Measurements from ENCODE around the gene ZNF784. TPM values are rescaled to one million over a fixed set of nuclear protein-coding genes. Genes with fewer than 3 reads are reported as not detected.
A peak's percentile ranks its signal among the peaks of the same experiment; 100 is the strongest.

Gene ZNF784
- 1 to 10 TPM; 3.9 to 6.0 TPM for total RNA-seq
- polyA plus RNA-seq, result 1 to 10 TPM in 1 of 2 donors, under 1 TPM in 1; 0.79 to 3.6 TPM

- Histone ChIP-seq H3K27me3 (ENCODE audit: control insufficient read depth in 4 of 4, insufficient read depth in 4 of 4, low read length in 3 of 4) (no peaks in the 10 kb centered on the region), H3K4me3 (ENCODE audit: low read depth in 1 of 3, low read length in 3 of 3) (peak within 1 kb of the TSS; percentile 53 to 75 (median 64)), H3K4me1 (ENCODE audit: control insufficient read depth in 4 of 4, insufficient read depth in 4 of 4, low read length in 3 of 4) (peaks cover 0 to 12% (median 7%) of the 10 kb centered on the region in 4 donors), H3K9ac (ENCODE audit: low read depth in 1 of 2, low read length in 2 of 2) (no peak within 1 kb of the TSS), H3K27ac (ENCODE audit: low read depth in 1 of 2, low read length in 2 of 2) (peak within 1 kb of the TSS; percentile 88 to 93), H3K9me3 (ENCODE audit: control insufficient read depth in 4 of 4, low read length in 3 of 4) (no peaks in the 10 kb centered on the region), H3K36me3 (ENCODE audit: control insufficient read depth in 4 of 4, insufficient read depth in 3 of 4, low read depth in 1 of 4, low read length in 3 of 4) (peaks cover 0 to 4% (median 1%) of the 10 kb centered on the region in 4 donors)
- under 1% methylated on average over 56 of the region's 56 CpGs for WGBS
- TF ChIP-seq TAF1 (conservative IDR thresholded peaks at IDR 0.05), result no peak
- no peak for TF ChIP-seq RXRA (IDR thresholded peaks at IDR 0.05)
- no peak for TF ChIP-seq EGR1 (IDR thresholded peaks at IDR 0.05; ENCODE audit: low read depth in 2 of 2)
- TF ChIP-seq YY1 (IDR thresholded peaks at IDR 0.05), result peak; percentile 98
- TF ChIP-seq HNF4A (conservative IDR thresholded peaks at IDR 0.05), result peak in 1 of 2 donors; percentile 27
- TF ChIP-seq FOXA2 (IDR thresholded peaks at IDR 0.05), result no peak
- TF ChIP-seq SP1 (IDR thresholded peaks at IDR 0.05), result peak; percentile 80
- TF ChIP-seq REST (IDR thresholded peaks at IDR 0.05), result no peak
- TF ChIP-seq MAX (IDR thresholded peaks at IDR 0.05), result no peak
- peak; percentile 96 for DNase-seq (ENCODE audit: low spot score)
Measured at GRCh38 chr19:55624109-55625003, at the start of gene ZNF784. ZNF784 (minus strand) TSS chr19:55624566; CDS start chr19:55624561, 5 bp downstream.

- DNase-seq (ENCODE audit: low spot score), result no peak
- no peaks in the 10 kb centered on the region for H3K9me3 ChIP-seq (ENCODE audit: control insufficient read depth in 4 of 4, low read length in 3 of 4)
- H3K27ac ChIP-seq (ENCODE audit: low read depth in 1 of 2, low read length in 2 of 2), result no peak overlapping the region
- TF ChIP-seq JUND (IDR thresholded peaks at IDR 0.05) (no peak), ATF3 (IDR thresholded peaks at IDR 0.05) (no peak), RXRA (IDR thresholded peaks at IDR 0.05) (no peak), EGR1 (IDR thresholded peaks at IDR 0.05; ENCODE audit: low read depth in 2 of 2) (no peak), GABPA (IDR thresholded peaks at IDR 0.05 in 1 of 2, conservative IDR thresholded peaks at IDR 0.05 in 1 of 2) (no peak), SP1 (IDR thresholded peaks at IDR 0.05) (no peak), MAX (IDR thresholded peaks at IDR 0.05) (no peak), YY1 (IDR thresholded peaks at IDR 0.05) (no peak), ZBTB33 (IDR thresholded peaks at IDR 0.05) (no peak), HNF4A (conservative IDR thresholded peaks at IDR 0.05) (no peak), CTCF (IDR thresholded peaks at IDR 0.05; ENCODE audit: low read depth, low read length, missing input control) (no peak), REST (IDR thresholded peaks at IDR 0.05) (no peak), FOXA2 (IDR thresholded peaks at IDR 0.05) (no peak), NR2F2 (IDR thresholded peaks at IDR 0.05) (no peak), FOXA1 (IDR thresholded peaks at IDR 0.05) (no peak), HNF4G (IDR thresholded peaks at IDR 0.05) (no peak), RAD21 (IDR thresholded peaks at IDR 0.05) (no peak), TAF1 (conservative IDR thresholded peaks at IDR 0.05) (no peak)
- WGBS, result 82% methylated on average over 15 of the region's 15 CpGs
- H3K4me1 ChIP-seq (ENCODE audit: control insufficient read depth in 4 of 4, insufficient read depth in 4 of 4, low read length in 3 of 4), result peaks cover 7 to 56% (median 45%) of the 10 kb centered on the region in 4 donors
- H3K9ac ChIP-seq (ENCODE audit: low read depth in 1 of 2, low read length in 2 of 2), result no peak overlapping the region
- H3K4me3 ChIP-seq (ENCODE audit: low read depth in 1 of 3, low read length in 3 of 3), result no peak overlapping the region
- no peaks in the 10 kb centered on the region for H3K27me3 ChIP-seq (ENCODE audit: control insufficient read depth in 4 of 4, insufficient read depth in 4 of 4, low read length in 3 of 4)
- peaks cover 7 to 32% (median 19%) of the 10 kb centered on the region in 4 donors for H3K36me3 ChIP-seq (ENCODE audit: control insufficient read depth in 4 of 4, insufficient read depth in 3 of 4, low read depth in 1 of 4, low read length in 3 of 4)
Measured at GRCh38 chr19:55673889-55674288, 49.5 kb upstream of the ZNF784 start.
